Measurements from ENCODE around the gene TTPAL.

Gene TTPAL

DNA sequence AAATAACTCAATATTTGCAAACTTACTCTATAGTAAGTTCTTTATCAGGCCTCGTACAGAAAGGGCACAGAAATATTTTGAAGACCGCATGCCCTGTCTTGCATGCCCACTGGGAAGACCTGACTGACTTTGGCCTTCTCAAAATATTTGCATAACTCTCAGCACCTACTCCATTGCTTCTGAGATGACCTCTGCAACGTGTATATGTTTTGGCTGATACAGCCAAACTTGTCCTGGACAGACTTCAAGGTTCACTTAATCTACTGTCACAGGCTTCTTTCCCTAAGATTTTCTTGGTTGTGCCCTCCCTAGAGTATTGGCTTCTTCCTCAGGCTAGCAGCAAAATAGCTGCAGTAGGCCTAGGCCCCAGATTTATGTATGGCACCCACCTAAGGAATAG is 67.7 kb downstream of the TTPAL start:
- no peak for DNase-seq

All from eye (tissue), 1 donor.